ENCODE results near the gene UBR4.

GRCh38 chr1:19066874-19067181 is 143.2 kb downstream of the UBR4 start:
- no peak for TF ChIP-seq EZH2phosphoT487 (IDR thresholded peaks at IDR 0.05; ENCODE audit: low read length)
- TF ChIP-seq CTCF (IDR thresholded peaks at IDR 0.05; ENCODE audit: low read length) = no peak
- TF ChIP-seq EZH2 (optimal IDR thresholded peaks at IDR 0.05; ENCODE audit: low read depth, low read length) = no peak
